Esophagus squamous epithelium (tissue), 4 donors: ENCODE data around the gene CCT4.

Experiments used
- CTCF ChIP-seq, 6 experiments: fragments of 450-650 bp in 4 of 6; fragments of 200-600 bp in 2 of 6; sonication (generic) in 2 of 6; IDR thresholded peaks; one replicate each; pipeline ENCODE4 v1.5.1; 2016 to 2019; ENCODE audit warnings: antibody characterized with exemption in 6 of 6, mild to moderate bottlenecking in 4 of 6, moderate library complexity in 4 of 6
- POLR2A ChIP-seq, 4 donors: fragments of 450-650 bp; IDR thresholded peaks; one replicate each; pipeline ENCODE4 v1.6.1; 2017; ENCODE audit warnings: antibody characterized with exemption in 4 of 4, mild to moderate bottlenecking in 4 of 4, moderate library complexity in 3 of 4

- TF ChIP-seq CTCF (IDR thresholded peaks at IDR 0.05) (no peak), POLR2A (IDR thresholded peaks at IDR 0.05) (no peak)
These were observed 11.8 kb upstream of the CCT4 start for GRCh38 chr2:61900281-61900680.
